H9 (cell line): ENCODE data around the gene NOSIP. TPM values are rescaled to one million over a fixed set of nuclear protein-coding genes. Genes with fewer than 3 reads are reported as not detected.

Experiments
- DNase-seq: peaks from one replicate; pipeline ENCODE4 v3.0.0-alpha.2; 2017
- H2AFZ ChIP-seq: one replicate; pipeline ENCODE4 v1.6.1; 2013; ENCODE audit warnings: mild to moderate bottlenecking, low read length, control low read depth, moderate library complexity
- H2AK5ac ChIP-seq: 2 replicates; pipeline ENCODE4 v1.6.1; 2013; ENCODE audit warnings: low read length, control low read depth, mixed read lengths; ENCODE audit not compliant: insufficient read length
- H2BK120ac ChIP-seq: one replicate; pipeline ENCODE4 v1.6.1; 2013; ENCODE audit warnings: low read depth, mild to moderate bottlenecking, low read length, control low read depth, inconsistent platforms; ENCODE audit not compliant: poor library complexity, severe bottlenecking
- H2BK12ac ChIP-seq: 2 replicates; pipeline ENCODE4 v1.6.1; 2013; ENCODE audit warnings: low read length, control low read depth, mixed read lengths, low read depth; ENCODE audit not compliant: insufficient read length
- H2BK15ac ChIP-seq: 2 replicates; pipeline ENCODE4 v1.6.1; 2013; ENCODE audit warnings: low read depth, low read length, control low read depth
- H2BK20ac ChIP-seq: one replicate; pipeline ENCODE4 v1.6.1; 2013; ENCODE audit warnings: low read depth, mild to moderate bottlenecking, low read length, control low read depth, inconsistent platforms; ENCODE audit not compliant: poor library complexity, severe bottlenecking
- H2BK5ac ChIP-seq: 2 replicates; pipeline ENCODE4 v1.6.1; 2013; ENCODE audit warnings: low read length, control low read depth, mixed read lengths; ENCODE audit not compliant: insufficient read length
- H3K14ac ChIP-seq: 2 replicates; pipeline ENCODE4 v1.6.1; 2013; ENCODE audit warnings: low read length, control low read depth; ENCODE audit not compliant: insufficient read depth
- H3K18ac ChIP-seq: 2 replicates; pipeline ENCODE4 v1.6.1; 2013; ENCODE audit warnings: low read depth, mild to moderate bottlenecking, mixed read lengths, low read length, control low read depth; ENCODE audit not compliant: insufficient read length
- H3K23ac ChIP-seq: 2 replicates; pipeline ENCODE4 v1.6.1; 2013; ENCODE audit warnings: low read length, control low read depth, mixed read lengths, low read depth; ENCODE audit not compliant: insufficient read length
- H3K23me2 ChIP-seq: 2 replicates; pipeline ENCODE4 v1.6.1; 2013; ENCODE audit warnings: low read depth, mild to moderate bottlenecking, mixed read lengths, low read length, control low read depth; ENCODE audit not compliant: insufficient read length, poor library complexity, severe bottlenecking
- H3K27ac ChIP-seq: 2 replicates; pipeline ENCODE4 v1.5.1; 2013; ENCODE audit warnings: low read length, control low read depth, mixed read lengths, low read depth; ENCODE audit not compliant: insufficient read length
- H3K27me3 ChIP-seq: 2 replicates; pipeline ENCODE4 v1.6.1; 2013; ENCODE audit warnings: low read length, control low read depth, inconsistent platforms; ENCODE audit not compliant: insufficient read depth
- H3K4ac ChIP-seq: 2 replicates; pipeline ENCODE4 v1.6.1; 2013; ENCODE audit warnings: low read depth, mild to moderate bottlenecking, control low read depth, inconsistent platforms, low read length, moderate library complexity
- H3K4me1 ChIP-seq: 2 replicates; pipeline ENCODE4 v1.6.1; 2013; ENCODE audit warnings: low read length, control low read depth, inconsistent platforms; ENCODE audit not compliant: insufficient read depth
- H3K4me2 ChIP-seq: 2 replicates; pipeline ENCODE4 v1.6.1; 2013; ENCODE audit warnings: low read length, control low read depth, mixed read lengths; ENCODE audit not compliant: insufficient read length, insufficient read depth
- H3K56ac ChIP-seq: 2 replicates; pipeline ENCODE4 v1.6.1; 2013; ENCODE audit warnings: low read depth, mild to moderate bottlenecking, mixed read lengths, low read length, control low read depth; ENCODE audit not compliant: insufficient read length
- H3K79me1 ChIP-seq: 2 replicates; pipeline ENCODE4 v1.6.1; 2013; ENCODE audit warnings: low read depth, mild to moderate bottlenecking, moderate library complexity, low read length, control low read depth, inconsistent platforms; ENCODE audit not compliant: insufficient read depth, poor library complexity, severe bottlenecking
- H3K79me2 ChIP-seq: 2 replicates; pipeline ENCODE4 v1.6.1; 2013; ENCODE audit warnings: low read length, control low read depth, inconsistent platforms; ENCODE audit not compliant: insufficient read depth
- H3K9ac ChIP-seq: 2 replicates; pipeline ENCODE4 v1.6.1; 2013; ENCODE audit warnings: low read length, control low read depth, mixed read lengths; ENCODE audit not compliant: insufficient read length; ENCODE audit errors: extremely low read depth
- H3K9me3 ChIP-seq: one replicate; pipeline ENCODE4 v1.6.1; 2013; ENCODE audit warnings: low read depth, low read length, inconsistent platforms; ENCODE audit not compliant: control insufficient read depth
- H3T11ph ChIP-seq: one replicate; pipeline ENCODE4 v1.6.1; 2013; ENCODE audit warnings: mild to moderate bottlenecking, low read length, control low read depth, inconsistent platforms
- H4K20me1 ChIP-seq: one replicate; pipeline ENCODE4 v1.6.1; 2013; ENCODE audit not compliant: control insufficient read depth, insufficient read length, insufficient read depth
- H4K5ac ChIP-seq: 2 replicates; pipeline ENCODE4 v1.6.1; 2013; ENCODE audit warnings: low read depth, mild to moderate bottlenecking, mixed read lengths, low read length, control low read depth; ENCODE audit not compliant: insufficient read length
- H4K8ac ChIP-seq: replicated peaks from 2 replicates; pipeline ENCODE4 v1.6.1; 2013; ENCODE audit warnings: low read length, control low read depth, mixed read lengths, low read depth; ENCODE audit not compliant: insufficient read length
- H4K91ac ChIP-seq: 2 replicates; pipeline ENCODE4 v1.6.1; 2013; ENCODE audit warnings: low read depth, mild to moderate bottlenecking, moderate library complexity, mixed read lengths, low read length, control low read depth; ENCODE audit not compliant: insufficient read length
- H3K27ac Mint-ChIP-seq, 3 experiments: 2 replicates in 2 of 3; 3 replicates in 1 of 3; pipeline ENCODE4 v1.8.0; 2020 to 2021; ENCODE audit warnings: mixed read lengths in 3 of 3, mild to moderate bottlenecking in 1 of 3, moderate library complexity in 1 of 3
- H3K27me3 Mint-ChIP-seq: 2 replicates; pipeline ENCODE4 v1.8.0; 2021; ENCODE audit warnings: low read depth, mild to moderate bottlenecking, moderate library complexity, mixed read lengths
- H3K36me3 Mint-ChIP-seq, 3 experiments: 2 replicates in 2 of 3; 3 replicates in 1 of 3; pipeline ENCODE4 v1.8.0; 2020 to 2021; ENCODE audit warnings: low read depth in 3 of 3, mixed read lengths in 3 of 3; ENCODE audit not compliant: insufficient read depth in 1 of 3
- H3K4me1 Mint-ChIP-seq, 2 experiments: 2 replicates each; pipeline ENCODE4 v1.8.0; 2020; ENCODE audit warnings: mixed read lengths in 2 of 2
- H3K4me3 Mint-ChIP-seq, 2 experiments: 2 replicates in 1 of 2; 3 replicates in 1 of 2; pipeline ENCODE4 v1.8.0; 2020 to 2021; ENCODE audit warnings: mild to moderate bottlenecking in 2 of 2, mixed read lengths in 2 of 2, moderate library complexity in 1 of 2
- H3K9me3 Mint-ChIP-seq, 2 experiments: 2 replicates in 1 of 2; 3 replicates in 1 of 2; pipeline ENCODE4 v1.8.0; 2020; ENCODE audit warnings: mild to moderate bottlenecking in 2 of 2, mixed read lengths in 2 of 2, moderate library complexity in 1 of 2
- CTCF ChIP-seq: fragments of 200-600 bp; sonication (generic); conservative IDR thresholded peaks from 3 replicates; pipeline ENCODE4 v1.8.0; 2021; ENCODE audit warnings: antibody characterized with exemption, mild to moderate bottlenecking
- WGBS: extraction: QIAGEN DNeasy Blood & Tissue Kit; methylation state at CpG from one replicate; pipeline ENCODE4 v1.1.7; 2013; ENCODE audit warnings: missing lambda C conversion rate, low lambda C conversion rate, mixed read lengths; ENCODE audit not compliant: insufficient read length; ENCODE audit errors: extremely low coverage; 5-methylcytosine and 5-hydroxymethylcytosine counted together
- total RNA-seq: library from RNA; stranded (reverse); gene quantifications from 2 replicates; pipeline ENCODE4 v1.2.1, GENCODE V29; 2021

Gene NOSIP
- total RNA-seq, 1 experiment from 2014 or later, result 78.4 TPM

- H3K4me1 Mint-ChIP-seq, result peaks cover 10 to 25% of the 10 kb centered on the region in 2 experiments
- H3K9ac ChIP-seq, result peak overlapping the region; percentile 82
- H3K27me3 ChIP-seq, result no peaks in the 10 kb centered on the region
- H3K79me2 ChIP-seq, result peaks cover 5% of the 10 kb centered on the region; the same call in 1 of the 2 replicates
- no peak overlapping the region for H3K56ac ChIP-seq
- peaks cover 15 to 24% (median 18%) of the 10 kb centered on the region in 3 experiments; a peak in 6 of 7 replicates for H3K36me3 Mint-ChIP-seq
- no peak overlapping the region for H3K27ac ChIP-seq
- H3K4me1 ChIP-seq, result no peaks in the 10 kb centered on the region; the same call in 1 of the 2 replicates
- no peak overlapping the region for H3T11ph ChIP-seq
- H2BK20ac ChIP-seq, result no peak overlapping the region
- peaks cover 11% of the 10 kb centered on the region for H3K79me1 ChIP-seq
- no peak overlapping the region for H2BK120ac ChIP-seq
- peak overlapping the region; percentile 74 for H3K4me2 ChIP-seq
- no peak overlapping the region for H2BK5ac ChIP-seq
- H3K4me3 Mint-ChIP-seq, result peak overlapping the region; percentile 79 to 94
- H4K91ac ChIP-seq, result no peak overlapping the region
- no peaks in the 10 kb centered on the region; a peak in 2 of 5 replicates for H3K9me3 Mint-ChIP-seq
- H3K4ac ChIP-seq, result no peak overlapping the region
- H2BK12ac ChIP-seq, result no peak overlapping the region
- peak; percentile 68 for DNase-seq
- H3K23ac ChIP-seq, result no peak overlapping the region
- no peak overlapping the region for H4K5ac ChIP-seq
- TF ChIP-seq CTCF, result no peak
- H3K23me2 ChIP-seq, result peaks cover 14% of the 10 kb centered on the region
- no peak overlapping the region for H4K8ac ChIP-seq
- no peak overlapping the region for H2AK5ac ChIP-seq
- H3K18ac ChIP-seq, result no peak overlapping the region
- H2AFZ ChIP-seq, result no peak overlapping the region
- no peak overlapping the region for H2BK15ac ChIP-seq
- H3K9me3 ChIP-seq, result no peaks in the 10 kb centered on the region
- H3K27ac Mint-ChIP-seq, result peak overlapping the region; percentile 95 to 96 (median 96)
- H3K14ac ChIP-seq, result no peak overlapping the region
- H4K20me1 ChIP-seq, result no peaks in the 10 kb centered on the region
- no CpG with 5 or more reads among the region's 28 CpGs for WGBS
- H3K27me3 Mint-ChIP-seq, result no peaks in the 10 kb centered on the region
Observed at GRCh38 chr19:49592486-49593232, 12.3 kb upstream of the NOSIP start.
